Suprapubic skin (tissue), 3 donors: ENCODE measurements around the gene PACS1.

Experiments
- CTCF ChIP-seq, 2 donors: fragments of 200-600 bp in 1 of 2; fragments of 450-650 bp in 1 of 2; sonication (generic) in 1 of 2; IDR thresholded peaks; one replicate each; pipeline ENCODE4 v1.5.1; 2016 to 2019; ENCODE audit warnings: antibody characterized with exemption in 2 of 2, mild to moderate bottlenecking in 1 of 2, moderate library complexity in 1 of 2
- EP300 ChIP-seq: sonication (generic); formaldehyde crosslinking; IDR thresholded peaks from one replicate; pipeline ENCODE4 v1.6.1; 2017; ENCODE audit warnings: antibody characterized with exemption

- TF ChIP-seq CTCF (IDR thresholded peaks at IDR 0.05) (no peak), EP300 (no peak)
These were observed 199.2 kb downstream of the PACS1 start for GRCh38 chr11:66268952-66269905.
